ENCODE data around the gene KIRREL3.

Gene KIRREL3

DNA sequence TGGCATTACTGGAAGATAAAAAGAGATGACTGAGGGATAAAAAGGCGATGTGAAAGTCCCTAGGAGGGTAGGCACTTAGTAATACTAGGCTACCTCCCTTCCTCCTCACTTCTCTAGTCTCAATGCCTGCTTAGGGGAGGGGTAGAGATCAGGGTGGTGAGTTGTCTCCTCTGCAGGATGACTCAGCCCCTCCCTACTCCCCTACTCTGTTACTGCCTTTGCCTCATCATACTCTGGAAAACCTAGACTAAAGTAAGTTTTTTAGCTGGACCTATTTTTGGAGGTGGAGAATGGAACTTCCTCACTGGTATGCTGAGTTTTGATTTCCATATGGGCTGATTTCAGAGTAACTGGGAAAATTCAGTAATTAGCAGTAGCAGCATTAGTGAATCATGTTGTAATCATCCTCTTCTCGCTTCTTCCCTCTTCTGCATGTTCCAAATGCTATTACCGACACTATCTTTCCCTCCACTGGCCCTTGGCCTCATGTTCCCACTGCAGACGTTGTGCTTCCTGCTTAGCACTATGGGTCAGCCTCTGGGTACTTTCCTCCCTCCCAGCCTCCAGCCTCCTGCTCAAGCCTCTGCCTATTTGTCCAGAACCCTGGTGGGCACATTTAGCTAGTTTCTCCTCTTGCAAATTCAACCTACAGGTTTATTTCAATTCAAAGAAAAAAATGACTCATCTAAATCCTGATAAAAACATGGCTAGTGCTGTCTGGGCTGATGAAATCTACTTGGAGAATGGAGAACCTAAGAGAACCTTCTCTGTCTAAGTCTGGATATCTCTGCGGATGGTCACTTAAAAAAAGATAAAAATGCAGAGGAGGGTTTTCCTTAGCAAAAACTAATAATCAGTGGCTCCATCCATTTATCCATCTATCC is 363.4 kb downstream of the KIRREL3 start:
- DNase-seq (ENCODE audit: low read depth, low spot score) = no peak

DNA sequence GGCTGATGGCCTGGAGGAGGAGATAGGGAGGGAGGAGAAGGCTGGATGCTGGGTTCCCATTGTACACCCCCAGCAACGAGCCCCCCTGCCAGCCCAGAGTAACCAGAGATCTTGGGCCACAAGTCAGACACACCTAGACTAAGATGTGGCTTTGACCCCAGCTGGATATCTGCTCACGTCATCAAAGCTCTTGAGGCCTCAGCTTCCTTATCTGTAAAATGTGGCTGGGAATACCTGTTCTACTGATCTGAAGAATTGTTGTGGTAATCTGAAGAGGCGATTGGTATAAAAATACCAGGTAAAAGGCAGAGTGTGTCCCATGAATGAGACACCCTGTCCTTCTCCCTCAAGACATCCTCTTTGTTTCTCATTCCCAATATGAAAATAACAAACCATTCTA is 365.1 kb downstream of the KIRREL3 start:
- DNase-seq (ENCODE audit: low read depth, low spot score) = no peak

DNA sequence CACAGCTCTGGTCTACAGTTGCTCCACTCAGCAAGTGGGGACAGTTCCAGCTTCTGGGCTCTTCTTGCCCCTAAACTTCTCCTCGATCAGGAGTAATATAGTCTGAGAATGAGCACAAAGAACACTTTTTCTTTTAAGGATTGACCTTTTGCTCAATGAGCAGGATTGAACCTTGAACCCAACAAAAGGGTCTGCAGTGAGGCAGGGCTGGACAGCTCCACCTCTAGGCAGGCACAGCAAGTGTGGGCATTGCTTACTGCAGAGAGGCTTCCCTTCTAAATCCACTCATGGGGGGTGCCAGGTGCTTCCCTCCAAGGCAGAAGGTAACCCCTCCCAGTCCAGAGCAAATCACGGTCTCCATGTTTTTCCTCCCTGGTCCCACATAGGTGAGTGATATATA is 365.6 kb downstream of the KIRREL3 start:
- no peak for DNase-seq (ENCODE audit: low read depth, low spot score)

DNA sequence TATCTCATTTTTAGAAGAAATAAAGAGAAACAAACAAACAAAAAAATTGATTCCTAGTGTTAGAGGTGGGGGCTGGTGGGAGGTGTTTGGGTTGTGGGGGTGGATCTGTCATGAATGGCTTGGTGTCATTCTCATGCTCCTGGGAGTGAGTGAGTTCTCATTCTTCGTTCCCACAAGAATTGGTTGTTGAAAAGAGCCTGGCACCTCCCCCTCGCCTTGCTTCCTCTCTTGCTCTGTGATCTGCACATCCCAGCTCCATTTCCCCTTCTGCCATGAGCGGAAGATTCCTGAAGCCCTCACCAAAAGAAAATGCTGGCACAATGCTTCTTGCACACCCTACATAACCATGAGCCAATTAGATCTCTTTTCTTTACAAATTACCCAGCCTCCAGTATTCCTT is 367.2 kb downstream of the KIRREL3 start:
- DNase-seq (ENCODE audit: low read depth, low spot score) = no peak

DNA sequence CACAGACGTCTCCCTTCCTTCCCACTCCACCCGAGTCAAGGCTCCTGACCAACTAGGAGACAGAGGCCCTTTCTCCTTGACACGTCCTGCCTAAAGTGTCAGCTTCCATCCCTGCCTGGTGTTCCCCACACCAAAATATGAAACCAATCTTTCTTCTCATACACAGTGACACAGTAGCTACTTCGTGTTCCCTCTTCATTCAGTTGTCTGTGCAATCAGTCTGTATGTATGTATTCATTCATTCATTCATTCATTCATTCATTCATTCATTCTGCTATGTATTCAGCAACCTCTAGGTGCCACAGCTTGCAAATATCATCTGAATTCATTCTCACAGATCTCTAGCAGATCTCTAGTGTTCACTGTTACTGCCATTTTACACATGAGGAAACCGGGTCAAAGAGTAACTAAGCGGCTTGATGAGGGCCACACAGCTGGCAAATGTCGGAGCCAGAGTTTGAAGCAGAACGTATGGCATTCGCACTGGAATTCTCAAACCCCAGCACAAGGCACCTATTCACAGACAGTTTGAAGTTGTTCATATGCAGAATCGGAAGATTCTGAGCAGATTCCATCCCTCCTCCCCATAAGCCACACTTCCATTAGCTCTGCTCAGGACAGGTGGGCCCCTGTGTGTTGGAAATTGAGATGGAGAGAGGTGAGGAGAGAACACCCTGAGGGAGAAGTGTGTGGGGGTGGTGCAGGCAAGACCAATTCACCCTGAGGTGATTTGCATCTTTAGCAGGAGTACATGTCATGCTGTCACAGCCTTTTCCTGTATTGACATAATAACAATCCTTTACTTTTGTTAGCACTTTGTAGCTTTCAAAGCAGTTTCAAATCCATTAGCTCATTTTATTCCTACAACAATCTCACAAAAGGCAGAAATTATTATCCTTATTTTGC is 369.4 kb downstream of the KIRREL3 start:
- no peak for DNase-seq (ENCODE audit: low read depth, low spot score)

DNA sequence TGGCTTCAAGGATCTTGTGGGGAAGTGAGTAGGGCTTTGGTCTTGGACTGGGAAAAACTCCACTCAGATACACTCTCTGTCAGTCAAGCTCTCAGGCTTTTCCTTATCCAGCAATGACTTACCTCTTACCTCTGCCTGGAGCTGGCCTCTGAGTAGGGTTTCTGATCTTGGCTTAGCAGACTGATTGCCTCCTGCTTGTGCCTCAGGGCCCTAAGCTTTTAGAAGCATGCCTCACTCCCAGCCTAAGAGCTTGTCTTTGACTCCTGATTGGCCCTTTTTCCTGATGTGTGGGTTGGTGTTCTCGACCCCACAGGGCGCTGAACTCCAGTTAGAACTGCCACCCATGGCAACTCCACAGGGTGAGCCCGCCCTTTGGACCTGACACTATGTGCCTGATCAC is 370.1 kb downstream of the KIRREL3 start:
- DNase-seq (ENCODE audit: low read depth, low spot score) = no peak

DNA sequence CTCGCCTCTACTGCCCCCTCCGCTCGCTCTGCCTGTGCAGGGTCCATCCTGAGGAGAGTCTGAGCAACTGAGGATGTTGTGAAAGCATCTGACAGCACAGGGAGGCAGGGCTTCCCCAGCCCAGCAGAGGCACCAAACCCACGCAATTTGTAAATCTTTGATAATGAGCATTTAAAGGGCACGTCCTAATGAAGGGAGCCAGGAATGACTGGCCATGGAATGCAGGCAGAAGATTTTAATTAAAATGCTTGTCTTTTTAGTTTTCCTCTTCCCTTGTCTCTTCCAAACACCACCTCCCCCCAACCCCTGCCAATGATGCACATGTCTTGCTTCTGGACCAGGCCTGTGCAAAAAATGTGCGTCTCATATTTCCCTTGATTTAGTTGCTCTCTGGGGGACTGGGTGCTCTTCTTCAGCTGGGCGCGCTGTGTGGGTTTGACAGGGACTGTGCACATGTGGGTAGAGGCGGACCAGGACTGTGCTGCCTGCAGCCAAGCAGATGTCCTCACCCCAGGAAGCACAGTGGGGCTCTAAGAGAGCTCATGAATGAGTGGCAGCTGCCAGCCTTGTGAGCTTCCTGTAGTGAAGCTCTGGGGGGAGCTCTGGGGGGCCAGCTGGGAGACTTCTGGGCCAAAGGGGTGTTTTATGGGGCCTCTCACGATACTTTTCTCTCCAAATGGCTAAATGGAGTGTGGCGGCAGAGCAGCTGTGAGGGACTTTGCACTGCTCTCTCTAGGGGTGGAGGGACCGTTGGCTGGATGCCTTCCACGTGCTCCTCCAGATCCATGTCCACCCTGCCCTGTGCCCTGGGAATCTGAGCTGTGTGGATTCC is 371.6 kb downstream of the KIRREL3 start:
- no peak for DNase-seq (ENCODE audit: low read depth, low spot score)

DNA sequence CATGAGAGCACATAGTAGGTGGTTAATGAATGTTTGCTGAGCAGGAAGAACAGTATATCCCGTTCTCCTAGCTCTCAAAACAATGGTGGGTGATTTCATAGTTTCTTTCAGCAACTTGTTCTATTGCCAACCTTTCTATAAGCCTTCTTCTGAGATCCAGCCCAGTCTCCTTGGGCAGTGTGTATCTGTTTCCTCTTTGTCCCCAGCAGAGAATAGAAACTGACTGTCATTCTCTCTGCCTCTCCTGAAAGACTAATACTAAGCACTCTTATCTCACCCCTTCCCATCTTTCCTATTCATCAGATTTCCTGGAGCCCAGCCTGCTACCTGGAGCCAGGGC is 372.1 kb downstream of the KIRREL3 start:
- no peak for DNase-seq (ENCODE audit: low read depth, low spot score)

DNA sequence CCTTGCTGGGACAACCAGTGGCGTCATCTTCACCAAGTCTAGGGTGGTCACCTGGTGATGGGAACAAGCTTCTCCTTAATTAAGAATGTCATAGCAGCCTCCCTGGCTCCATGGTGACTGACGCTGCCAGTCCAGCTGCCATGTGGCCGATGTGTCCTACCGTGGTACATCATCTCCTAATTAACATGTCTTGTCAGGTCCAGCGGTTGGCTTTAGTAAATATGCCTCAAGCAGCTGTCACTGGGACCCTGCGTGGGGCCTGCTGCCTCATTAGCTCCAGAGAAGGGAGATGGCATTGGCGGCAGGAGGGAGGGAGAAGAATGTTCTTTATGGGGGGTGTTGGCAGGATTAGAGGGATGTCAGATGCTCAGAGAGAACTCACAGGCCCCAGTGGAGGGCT is 373.1 kb downstream of the KIRREL3 start:
- DNase-seq (ENCODE audit: low read depth, low spot score) = no peak

DNA sequence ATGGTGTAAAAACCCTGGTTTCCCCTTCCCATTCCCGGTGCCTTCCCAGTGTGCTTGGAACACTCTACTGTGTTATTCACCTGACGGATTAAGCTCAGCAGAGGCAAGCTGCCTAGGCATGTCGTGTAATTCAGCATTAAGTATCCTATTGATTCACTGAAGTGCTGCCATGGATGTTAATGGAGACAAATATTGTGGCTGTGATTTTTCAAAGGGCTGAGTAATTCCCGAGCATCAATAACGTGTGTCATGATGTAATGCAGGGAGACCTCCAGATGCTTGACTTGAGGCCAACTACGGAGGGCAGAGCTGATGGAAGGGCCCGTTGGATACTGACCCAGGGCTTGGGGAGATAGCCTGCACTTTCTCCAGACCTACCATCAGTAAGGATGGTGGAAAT is 376.1 kb downstream of the KIRREL3 start:
- no peak for DNase-seq (ENCODE audit: low read depth, low spot score)

DNA sequence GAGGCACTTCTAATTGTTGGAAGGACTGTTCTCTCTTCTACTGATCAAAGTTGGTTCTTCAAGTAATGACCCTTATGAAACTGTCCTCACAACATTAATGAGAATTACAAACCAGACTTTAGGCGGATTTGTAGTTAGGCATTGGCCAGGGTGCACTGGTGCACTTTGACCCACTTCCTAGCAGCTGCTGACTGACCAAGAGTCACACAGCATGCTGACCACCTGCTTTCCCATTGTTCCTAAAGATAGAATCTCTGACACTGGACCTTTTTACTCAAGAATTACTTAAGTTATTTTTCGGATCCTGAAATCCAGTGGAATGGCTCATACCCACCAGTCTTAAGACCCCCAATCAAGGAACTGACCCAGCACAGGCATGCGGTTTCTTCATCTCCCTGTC is 381.1 kb downstream of the KIRREL3 start:
- DNase-seq (ENCODE audit: low read depth, low spot score) = no peak

DNA sequence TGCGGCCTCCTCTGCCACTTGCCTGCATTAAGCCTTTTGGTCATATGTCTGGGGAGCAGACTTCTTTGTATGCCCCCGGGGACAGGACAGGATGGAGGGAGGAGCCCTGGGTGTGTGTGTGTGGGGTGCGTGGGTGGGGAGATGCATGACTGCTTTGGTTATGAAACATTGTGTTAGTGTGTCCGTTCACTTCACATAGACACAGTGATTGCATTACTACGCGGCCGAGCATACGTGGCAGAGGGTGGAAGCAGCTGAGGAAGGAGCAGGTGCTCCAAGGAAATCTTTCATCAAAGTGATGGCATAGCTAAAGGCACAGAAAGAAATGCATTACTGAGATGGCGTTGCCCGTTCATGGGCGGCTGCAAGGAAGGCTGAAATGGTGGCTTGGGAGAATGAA is 384.7 kb downstream of the KIRREL3 start:
- no peak for DNase-seq (ENCODE audit: low read depth, low spot score)

DNA sequence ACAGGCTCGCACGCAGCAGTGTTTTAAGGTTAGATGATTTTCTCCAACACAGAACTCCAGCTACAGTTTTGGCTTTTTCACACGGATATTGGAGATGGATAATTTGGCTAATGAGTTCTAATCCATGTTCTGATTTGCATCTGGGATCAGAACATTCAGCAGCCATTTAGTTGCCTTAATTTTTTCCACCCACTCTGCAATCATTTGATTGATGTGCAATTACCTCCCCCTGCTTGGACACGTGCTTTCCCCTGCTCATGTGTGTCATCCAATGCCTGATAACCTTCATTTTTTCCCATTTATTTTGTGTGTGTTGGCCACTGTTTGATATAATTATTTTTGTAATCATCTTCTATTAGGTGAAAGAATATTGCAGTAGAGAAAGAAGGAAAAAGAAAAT is 387.3 kb downstream of the KIRREL3 start:
- DNase-seq (ENCODE audit: low read depth, low spot score) = no peak

DNA sequence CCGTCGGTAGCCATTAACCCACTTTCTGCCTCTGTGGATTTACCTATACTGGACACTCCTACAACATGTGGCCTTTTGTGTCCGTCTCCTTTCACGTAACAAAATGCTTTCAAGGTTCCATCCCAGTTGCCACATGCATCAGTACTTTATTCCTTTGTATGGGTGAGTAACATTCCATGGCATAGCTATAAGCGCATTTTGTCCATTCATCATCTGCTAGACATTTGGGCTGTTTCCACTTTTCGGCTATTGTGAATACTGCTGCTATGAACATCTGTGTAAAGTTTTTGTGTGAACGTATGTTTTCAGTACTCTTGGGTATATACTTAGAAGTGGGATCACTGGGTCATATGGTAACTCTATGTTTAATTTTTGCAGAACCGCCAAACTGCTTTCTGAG is 387.9 kb downstream of the KIRREL3 start:
- no peak for DNase-seq (ENCODE audit: low read depth, low spot score)

DNA sequence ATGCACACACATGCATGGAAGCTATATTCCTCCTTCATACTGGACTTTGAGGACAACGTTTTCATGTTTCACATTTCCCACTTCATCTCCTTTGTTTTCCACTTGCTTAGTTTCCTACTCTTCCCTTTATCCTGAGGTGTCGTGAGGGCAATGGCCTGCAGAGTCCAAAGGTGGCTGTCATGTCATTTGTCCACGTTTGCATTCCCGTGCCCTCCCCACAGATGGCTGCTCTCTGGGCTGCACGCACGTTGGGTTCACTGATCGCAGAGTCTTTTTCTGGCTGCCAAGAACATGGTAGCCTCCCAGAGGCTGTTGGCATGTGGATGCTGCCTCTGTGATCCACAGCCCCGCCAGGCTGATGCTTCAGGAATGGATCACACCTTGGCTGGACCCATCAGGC is 389.1 kb downstream of the KIRREL3 start:
- DNase-seq (ENCODE audit: low read depth, low spot score) = no peak

DNA sequence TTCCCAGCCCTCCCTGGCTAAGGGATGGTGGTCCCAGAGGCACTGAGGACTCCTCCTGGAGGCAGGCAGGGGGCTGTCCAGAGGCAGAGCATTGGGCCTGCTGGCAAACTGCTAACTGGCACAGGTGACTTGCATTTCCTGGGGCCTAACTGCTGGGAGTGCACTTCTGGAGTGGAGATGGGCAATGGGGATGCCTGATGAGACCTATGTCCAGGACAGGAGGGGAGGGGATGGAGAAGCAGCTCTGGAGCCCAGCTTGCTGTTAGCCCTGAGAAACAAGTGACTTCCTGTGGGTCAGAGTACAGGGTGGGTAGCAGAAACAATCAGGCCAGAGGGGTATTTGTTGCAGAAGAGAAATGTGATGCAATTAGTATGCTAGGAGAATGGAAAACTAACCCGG is 391.9 kb downstream of the KIRREL3 start:
- no peak for DNase-seq (ENCODE audit: low read depth, low spot score)

DNA sequence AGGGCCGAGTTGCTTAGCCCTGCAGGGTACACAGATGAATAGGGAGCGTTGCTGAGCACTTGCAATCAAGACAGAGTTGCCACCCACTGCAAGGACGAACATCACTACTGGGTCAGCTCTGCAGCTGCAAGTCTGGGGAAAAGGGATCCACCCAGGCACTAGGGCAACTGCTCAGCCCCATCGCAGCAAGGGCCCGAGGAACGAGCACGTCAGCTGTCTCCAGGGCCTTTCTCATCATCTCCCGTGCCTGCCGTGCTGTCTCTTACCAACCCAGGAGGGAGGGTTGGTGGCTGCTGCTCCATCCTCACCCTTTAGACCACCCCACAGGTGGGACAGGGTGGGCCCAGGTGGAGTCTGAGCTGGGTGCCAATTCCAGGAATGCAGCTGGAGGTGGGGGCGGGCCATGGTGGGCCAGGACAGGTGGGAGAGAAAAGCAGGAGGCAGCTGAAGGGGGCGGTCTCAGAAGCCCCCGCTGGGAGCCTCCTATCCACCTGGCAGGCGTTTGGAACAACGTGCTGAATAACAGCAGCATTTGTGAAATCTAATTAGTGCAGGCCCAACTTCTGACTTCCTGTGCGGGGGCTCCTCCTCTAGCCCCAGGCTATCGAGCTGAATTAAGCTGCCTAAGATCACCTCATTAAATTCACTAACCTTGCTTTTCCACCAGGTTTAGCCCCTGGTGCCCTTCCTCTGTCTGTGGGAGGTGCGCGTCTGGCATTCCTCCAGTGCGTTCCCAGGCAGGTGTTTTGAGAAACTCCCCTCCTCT is 392.6 kb downstream of the KIRREL3 start:
- no peak for DNase-seq (ENCODE audit: low read depth, low spot score)

DNA sequence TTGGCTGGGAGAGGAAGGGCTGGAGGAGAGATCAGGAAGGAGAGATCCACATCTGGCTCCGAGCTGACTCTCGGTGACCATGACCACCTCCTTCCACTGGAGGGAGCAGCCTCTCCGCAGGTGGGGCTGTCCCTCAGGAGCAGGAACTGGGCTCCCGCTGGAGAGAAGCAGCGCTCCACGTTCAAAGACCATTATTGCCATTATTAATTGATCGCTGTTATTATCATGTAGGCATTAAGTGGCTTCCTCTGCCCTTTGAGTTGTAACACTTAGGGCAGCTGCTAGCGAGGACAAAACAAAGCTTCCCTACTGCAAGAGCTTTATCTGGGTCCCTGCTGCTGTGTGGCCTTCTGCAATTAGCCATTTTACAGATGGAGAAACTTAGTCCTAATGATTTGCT is 393.2 kb downstream of the KIRREL3 start:
- DNase-seq (ENCODE audit: low read depth, low spot score) = peak; percentile 13

DNA sequence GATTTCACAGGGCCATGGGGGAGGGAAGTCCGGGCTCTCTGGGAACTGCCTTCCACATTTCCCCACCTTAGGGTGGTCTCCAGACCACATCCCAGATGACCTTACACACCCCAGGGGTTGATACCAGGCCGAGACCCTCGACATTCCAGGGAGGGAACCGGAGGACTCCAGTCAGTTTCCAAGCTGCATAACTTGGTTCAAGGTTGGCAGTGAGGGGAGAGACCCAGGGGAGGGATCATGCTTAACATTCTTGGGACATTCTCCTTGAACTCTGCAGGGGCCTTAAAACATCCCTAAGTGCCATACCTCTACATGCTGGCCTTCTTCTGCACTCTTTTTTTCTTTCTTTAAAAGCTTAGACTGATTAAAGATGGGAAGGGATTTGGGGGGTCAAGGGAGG is 394.1 kb downstream of the KIRREL3 start:
- no peak for DNase-seq (ENCODE audit: low read depth, low spot score)

DNA sequence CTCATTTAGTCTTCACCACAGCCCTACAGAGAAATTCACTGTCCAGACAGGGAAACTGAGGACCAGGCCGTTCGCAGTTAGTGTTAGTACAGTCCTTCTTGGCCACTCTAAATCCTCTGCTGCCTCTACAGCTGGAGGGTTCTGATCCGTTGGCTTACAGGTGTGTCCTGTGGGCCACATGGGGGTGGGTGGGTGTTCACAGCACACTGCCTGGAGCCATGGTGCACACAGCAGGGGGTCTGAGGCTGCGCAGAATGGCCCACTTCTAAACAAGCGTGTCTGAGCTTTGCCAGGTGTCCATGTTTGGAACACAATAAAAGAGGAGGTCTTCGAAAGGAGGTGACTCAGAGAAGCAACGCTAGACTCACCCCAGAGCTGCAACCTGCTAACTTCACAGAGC is 396.1 kb downstream of the KIRREL3 start:
- no peak for DNase-seq (ENCODE audit: low read depth, low spot score)

DNA sequence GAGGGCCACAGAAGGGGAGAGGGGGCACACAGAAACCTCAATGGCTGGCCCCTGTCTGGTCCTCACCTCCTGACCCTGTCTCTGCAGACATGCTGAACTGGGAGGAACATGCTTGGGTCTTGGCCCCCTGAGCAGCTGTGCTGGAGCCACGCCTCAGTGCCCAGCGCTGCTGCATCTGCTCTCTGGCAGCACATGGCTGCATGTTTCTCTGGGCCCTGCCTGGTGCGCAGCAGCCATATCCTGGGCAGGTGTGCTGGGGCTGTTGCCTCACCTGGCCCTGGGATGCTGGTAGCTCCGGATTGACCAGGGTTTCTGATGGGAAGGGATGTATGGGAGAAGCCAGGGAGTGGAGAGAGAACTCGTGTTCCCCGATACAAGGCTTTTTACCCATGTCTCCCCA is 397.1 kb downstream of the KIRREL3 start:
- no peak for DNase-seq (ENCODE audit: low read depth, low spot score)

All from smooth muscle cell of the brain vasculature (primary cell).